Measurements from ENCODE around the gene NRF1. TPM values are rescaled to one million over a fixed set of nuclear protein-coding genes. Genes with fewer than 3 reads are reported as not detected.
A peak's percentile ranks its signal among the peaks of the same experiment; 100 is the strongest.

NRF1 gene
- polyA plus RNA-seq, 1 experiment: 10.3 TPM

DNA sequence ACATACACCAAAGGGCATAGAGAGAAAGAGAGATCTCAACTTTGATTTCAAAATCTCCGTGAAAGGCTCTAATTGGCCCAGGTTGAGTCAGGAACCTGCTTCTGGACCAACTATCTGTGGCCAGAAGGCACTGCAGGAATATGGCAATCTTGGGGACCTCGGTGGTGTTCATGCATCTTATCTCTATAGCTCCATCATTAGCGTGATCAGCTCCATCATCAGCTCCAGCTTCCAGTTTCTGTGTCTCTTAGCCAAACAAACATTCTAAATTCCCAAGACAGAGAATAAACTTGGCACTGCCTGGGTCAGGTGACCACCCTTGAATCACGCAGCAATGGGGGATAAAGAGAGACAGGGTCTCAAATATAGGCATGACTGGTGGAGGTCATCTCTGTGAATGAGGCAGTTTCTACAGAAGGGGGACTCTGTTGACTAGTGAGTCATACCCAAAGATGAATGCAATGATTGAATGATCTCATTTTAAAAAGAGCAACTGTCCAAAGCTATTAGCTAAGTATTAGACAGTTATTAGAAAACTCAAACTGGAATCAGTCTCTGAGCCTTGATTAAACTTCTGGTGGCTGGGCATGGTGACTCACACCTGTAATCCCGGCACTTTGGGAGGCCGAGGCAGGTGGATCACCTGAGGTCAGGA is 5.4 kb upstream of the NRF1 start:
- DNase-seq (ENCODE audit: low read depth, low spot score): no peak
- Histone ChIP-seq H3K9me3 (ENCODE audit: control insufficient read depth, insufficient read depth, low read length) (no peaks in the 10 kb centered on the region), H3K4me3 (ENCODE audit: low read depth, low read length) (no peak overlapping the region), H3K27me3 (ENCODE audit: control insufficient read depth, insufficient read depth, low read length) (no peaks in the 10 kb centered on the region), H3K27ac (ENCODE audit: low read depth, low read length) (no peak overlapping the region)
- TF ChIP-seq, protein P1, sequence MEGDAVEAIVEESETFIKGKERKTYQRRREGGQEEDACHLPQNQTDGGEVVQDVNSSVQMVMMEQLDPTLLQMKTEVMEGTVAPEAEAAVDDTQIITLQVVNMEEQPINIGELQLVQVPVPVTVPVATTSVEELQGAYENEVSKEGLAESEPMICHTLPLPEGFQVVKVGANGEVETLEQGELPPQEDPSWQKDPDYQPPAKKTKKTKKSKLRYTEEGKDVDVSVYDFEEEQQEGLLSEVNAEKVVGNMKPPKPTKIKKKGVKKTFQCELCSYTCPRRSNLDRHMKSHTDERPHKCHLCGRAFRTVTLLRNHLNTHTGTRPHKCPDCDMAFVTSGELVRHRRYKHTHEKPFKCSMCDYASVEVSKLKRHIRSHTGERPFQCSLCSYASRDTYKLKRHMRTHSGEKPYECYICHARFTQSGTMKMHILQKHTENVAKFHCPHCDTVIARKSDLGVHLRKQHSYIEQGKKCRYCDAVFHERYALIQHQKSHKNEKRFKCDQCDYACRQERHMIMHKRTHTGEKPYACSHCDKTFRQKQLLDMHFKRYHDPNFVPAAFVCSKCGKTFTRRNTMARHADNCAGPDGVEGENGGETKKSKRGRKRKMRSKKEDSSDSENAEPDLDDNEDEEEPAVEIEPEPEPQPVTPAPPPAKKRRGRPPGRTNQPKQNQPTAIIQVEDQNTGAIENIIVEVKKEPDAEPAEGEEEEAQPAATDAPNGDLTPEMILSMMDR (IDR thresholded peaks at IDR 0.05; ENCODE audit: low read depth, low read length): no peak
- POLR2A ChIA-PET: interaction anchor here (0.6 kb wide), 1 partner anchor 11 kb away, joined by 3 read pairs; no protein-coding TSS in a partner anchor
- CTCF ChIA-PET: interaction anchor here (0.6 kb wide), 1 partner anchor 387 kb away, joined by 3 read pairs; no protein-coding TSS in a partner anchor

DNA sequence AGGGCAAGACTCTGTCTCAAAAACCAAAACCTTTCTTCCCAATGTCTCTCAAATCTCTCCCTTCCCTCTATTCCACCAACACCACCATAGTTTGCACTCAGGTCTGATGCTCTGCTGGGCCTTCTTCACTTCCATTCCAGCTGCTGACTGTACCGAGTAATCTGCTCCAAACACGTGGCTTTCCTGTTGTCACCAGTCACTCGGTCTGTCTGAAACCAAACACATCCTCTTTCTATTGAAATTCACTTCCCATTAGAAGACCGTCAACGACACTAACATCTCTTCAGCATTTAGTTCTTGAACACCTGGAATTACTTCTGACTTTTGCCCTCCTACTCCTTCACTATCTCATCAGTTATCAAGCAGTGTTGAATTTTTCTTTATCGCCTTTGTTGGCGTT is 4.7 kb upstream of the NRF1 start:
- ChIA-PET POLR2A (interaction anchor here (0.6 kb wide), 1 partner anchor 11 kb away, joined by 3 read pairs; no protein-coding TSS in a partner anchor), CTCF (no interaction called here)
- Histone ChIP-seq H3K4me3 (ENCODE audit: low read depth, low read length) (no peak overlapping the region), H3K27me3 (ENCODE audit: control insufficient read depth, insufficient read depth, low read length) (no peaks in the 10 kb centered on the region), H3K27ac (ENCODE audit: low read depth, low read length) (no peak overlapping the region), H3K9me3 (ENCODE audit: control insufficient read depth, insufficient read depth, low read length) (no peaks in the 10 kb centered on the region)
- no peak for DNase-seq (ENCODE audit: low read depth, low spot score)
- TF ChIP-seq, protein P1 (IDR thresholded peaks at IDR 0.05; ENCODE audit: low read depth, low read length): no peak

DNA sequence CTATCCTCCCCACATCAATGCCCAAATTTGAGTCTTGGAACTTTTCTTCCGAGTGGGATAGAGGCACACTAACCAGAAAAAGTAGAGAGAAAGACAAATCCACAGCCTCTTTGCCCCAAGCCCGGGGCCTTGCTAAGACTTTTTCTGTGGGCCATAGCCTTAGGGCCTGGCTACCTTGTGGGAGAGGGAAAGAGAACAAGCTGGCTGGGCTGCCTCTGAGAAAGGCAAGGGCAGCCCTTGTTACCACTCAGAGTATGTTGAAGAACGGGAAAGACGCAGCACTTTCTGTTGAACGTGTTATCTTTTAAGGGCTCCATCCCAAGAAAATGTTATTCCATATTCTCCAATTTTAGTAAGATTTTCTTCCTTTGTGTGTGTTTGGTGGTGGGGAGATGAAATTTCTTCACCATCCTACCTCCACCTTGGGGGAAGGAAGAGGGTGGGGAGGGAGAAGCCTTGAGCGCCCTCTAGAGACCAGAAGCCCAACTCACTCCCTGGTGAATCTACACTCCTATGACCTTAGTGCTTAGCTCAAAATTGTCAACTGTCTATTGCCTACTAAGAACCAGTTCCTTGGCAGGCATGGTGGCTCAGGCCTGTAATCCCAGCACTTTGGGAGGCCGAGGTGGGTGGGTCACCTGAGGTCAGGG is 3.9 kb upstream of the NRF1 start:
- ChIA-PET CTCF (interaction anchor here (0.7 to 0.9 kb wide), 3 partner anchors 9 to 577 kb away, joined by 3 to 5 read pairs (median 4); no protein-coding TSS in a partner anchor), POLR2A (no interaction called here)
- no peaks in the 10 kb centered on the region for H3K27me3 ChIP-seq (ENCODE audit: control insufficient read depth, insufficient read depth, low read length)
- H3K27ac ChIP-seq (ENCODE audit: low read depth, low read length): no peak overlapping the region
- no peaks in the 10 kb centered on the region; the same call in 1 of the 2 replicates for H3K9me3 ChIP-seq (ENCODE audit: control insufficient read depth, insufficient read depth, low read length)
- TF ChIP-seq, protein P1 (IDR thresholded peaks at IDR 0.05; ENCODE audit: low read depth, low read length): peak; percentile 51
- no peak overlapping the region for H3K4me3 ChIP-seq (ENCODE audit: low read depth, low read length)
- DNase-seq (ENCODE audit: low read depth, low spot score): no peak

DNA sequence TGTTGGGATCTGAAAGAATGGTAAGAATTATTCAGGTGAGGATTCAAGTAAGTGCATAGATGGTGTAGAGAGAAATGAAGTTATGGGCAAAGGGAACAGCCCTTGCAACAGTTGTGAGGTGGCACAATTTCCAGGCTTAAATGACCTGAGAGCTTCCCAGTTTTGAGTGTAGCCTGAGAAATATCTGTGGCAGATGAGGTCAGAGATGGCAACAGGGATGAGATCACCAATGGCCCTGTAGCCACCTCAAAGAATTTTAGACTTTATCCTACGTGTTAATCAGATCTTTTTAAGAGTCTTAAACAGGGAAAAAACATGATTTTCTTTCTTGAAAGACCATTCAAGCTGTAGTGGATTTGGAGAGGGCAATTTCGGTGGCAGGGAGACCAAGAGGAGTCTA is 1.9 kb upstream of the NRF1 start:
- CTCF ChIA-PET: no interaction called here
- no peaks in the 10 kb centered on the region; the same call in 1 of the 2 replicates for H3K9me3 ChIP-seq (ENCODE audit: control insufficient read depth, insufficient read depth, low read length)
- TF ChIP-seq, protein P1 (IDR thresholded peaks at IDR 0.05; ENCODE audit: low read depth, low read length): no peak
- H3K4me3 ChIP-seq (ENCODE audit: low read depth, low read length): no peak overlapping the region
- no peak overlapping the region for H3K27ac ChIP-seq (ENCODE audit: low read depth, low read length)
- POLR2A ChIA-PET: no interaction called here
- no peaks in the 10 kb centered on the region for H3K27me3 ChIP-seq (ENCODE audit: control insufficient read depth, insufficient read depth, low read length)
- no peak for DNase-seq (ENCODE audit: low read depth, low spot score)

DNA sequence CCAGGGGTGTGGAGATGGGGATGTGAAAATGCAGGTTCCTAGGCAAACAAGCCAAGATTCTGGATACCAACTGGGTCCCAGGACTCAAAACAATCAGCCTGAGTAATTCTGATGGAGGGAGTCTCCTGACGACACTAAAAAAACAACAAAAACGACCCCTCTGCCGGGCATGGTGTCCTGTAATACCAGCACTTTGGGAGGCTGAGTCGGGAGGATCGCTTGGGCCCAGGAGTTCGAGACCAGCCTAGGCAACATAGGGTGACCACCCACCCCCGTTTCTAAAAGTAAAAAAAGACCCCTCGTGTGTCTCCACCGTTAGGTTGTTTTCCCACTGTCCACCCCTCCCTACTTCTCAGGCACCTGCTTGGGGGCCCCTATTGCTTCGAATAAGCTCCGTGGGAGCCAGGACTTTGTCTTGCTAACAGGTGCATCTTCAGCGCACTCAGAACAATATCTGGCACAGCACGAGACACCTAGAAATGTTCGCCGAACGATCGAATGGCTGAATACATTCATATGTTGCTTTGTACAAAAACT is 743 bp upstream of the NRF1 start:
- H3K27ac ChIP-seq (ENCODE audit: low read depth, low read length): peak overlapping the region; percentile 91
- peak overlapping the region; percentile 87 for H3K4me3 ChIP-seq (ENCODE audit: low read depth, low read length)
- ChIA-PET CTCF (interaction anchor here (3.0 kb wide), 1 partner anchor 33 kb away, joined by 24 read pairs; no protein-coding TSS in a partner anchor), POLR2A (no interaction called here)
- no peak for DNase-seq (ENCODE audit: low read depth, low spot score)
- H3K9me3 ChIP-seq (ENCODE audit: control insufficient read depth, insufficient read depth, low read length): no peaks in the 10 kb centered on the region; the same call in 1 of the 2 replicates
- H3K27me3 ChIP-seq (ENCODE audit: control insufficient read depth, insufficient read depth, low read length): no peaks in the 10 kb centered on the region
- TF ChIP-seq, protein P1 (IDR thresholded peaks at IDR 0.05; ENCODE audit: low read depth, low read length): no peak
